Endodermal cell (in vitro differentiated cells): ENCODE measurements around the gene NLK. TPM values are rescaled to one million over a fixed set of nuclear protein-coding genes. Genes with fewer than 3 reads are reported as not detected.

Experiments
- DNase-seq: peaks from one replicate; pipeline ENCODE4 v3.0.0-alpha.2; 2017
- H3K27ac ChIP-seq: 2 replicates; pipeline ENCODE4 v1.5.1; 2013; ENCODE audit warnings: mild to moderate bottlenecking, low read depth, low read length, moderate library complexity
- H3K27me3 ChIP-seq: 2 replicates; pipeline ENCODE4 v1.6.1; 2013; ENCODE audit warnings: mild to moderate bottlenecking, low read length, moderate library complexity; ENCODE audit not compliant: insufficient read depth, control insufficient read depth, poor library complexity, severe bottlenecking
- H3K36me3 ChIP-seq: 2 replicates; pipeline ENCODE4 v1.7.0; 2013; ENCODE audit warnings: mild to moderate bottlenecking, low read length, moderate library complexity; ENCODE audit not compliant: control insufficient read depth, insufficient read depth
- H3K4me1 ChIP-seq: one replicate; pipeline ENCODE4 v1.7.0; 2013; ENCODE audit warnings: low read length; ENCODE audit not compliant: control insufficient read depth, insufficient read depth
- H3K4me3 ChIP-seq: 2 replicates; pipeline ENCODE4 v1.5.1; 2013; ENCODE audit warnings: mild to moderate bottlenecking, low read length, moderate library complexity
- H3K9ac ChIP-seq: 2 replicates; pipeline ENCODE4 v1.6.1; 2013; ENCODE audit warnings: mild to moderate bottlenecking, low read length, moderate library complexity; ENCODE audit not compliant: poor library complexity, severe bottlenecking; ENCODE audit errors: extremely low read depth
- H3K9me3 ChIP-seq: 2 replicates; pipeline ENCODE4 v1.6.1; 2013; ENCODE audit warnings: mild to moderate bottlenecking, low read length, moderate library complexity; ENCODE audit not compliant: control insufficient read depth
- H3K27ac Mint-ChIP-seq: 2 replicates; pipeline ENCODE4 v1.8.0; 2020; ENCODE audit warnings: mixed read lengths
- H3K27me3 Mint-ChIP-seq: 2 replicates; pipeline ENCODE4 v1.8.0; 2021; ENCODE audit warnings: mild to moderate bottlenecking, mixed read lengths; ENCODE audit not compliant: insufficient read depth
- H3K36me3 Mint-ChIP-seq: 2 replicates; pipeline ENCODE4 v1.8.0; 2020; ENCODE audit warnings: low read depth, mixed read lengths
- H3K4me1 Mint-ChIP-seq: 2 replicates; pipeline ENCODE4 v1.8.0; 2020; ENCODE audit warnings: mixed read lengths
- H3K4me3 Mint-ChIP-seq: 2 replicates; pipeline ENCODE4 v1.8.0; 2020; ENCODE audit warnings: mild to moderate bottlenecking, moderate library complexity, mixed read lengths
- H3K9me3 Mint-ChIP-seq: 2 replicates; pipeline ENCODE4 v1.8.0; 2020; ENCODE audit warnings: mild to moderate bottlenecking, mixed read lengths
- WGBS, 2 experiments: methylation state at CpG; one replicate each; pipeline versions ENCODE4 v1.1.5 to v1.1.7; 2013; ENCODE audit warnings: missing lambda C conversion rate in 2 of 2, mixed read lengths in 1 of 2; ENCODE audit not compliant: insufficient coverage in 1 of 2, insufficient read length in 1 of 2; 5-methylcytosine and 5-hydroxymethylcytosine counted together
- total RNA-seq, 2 donors: library from RNA; stranded (reverse); fragmentation: NEBNext Ultra II Directional in 1 of 2; extraction: Animal tissue kit (Norgen Biotek cat#: 25700) in 1 of 2; gene quantifications; 2 replicates in 1 of 2; 3 replicates in 1 of 2; pipeline ENCODE4 v1.2.1, GENCODE V29; 2021
- TF ChIP-seq, protein P1 (sequence below): fragments of 200-600 bp; sonication (generic); conservative IDR thresholded peaks from 2 replicates; pipeline ENCODE4 v1.5.0; 2021; ENCODE audit warnings: antibody characterized with exemption, mild to moderate bottlenecking

The NLK gene
- total RNA-seq, 2 donors from 2014 or later = 49.2 to 50.3 TPM

- Mint-ChIP-seq H3K4me1 (peaks cover 6% of the 10 kb centered on the region), H3K27me3 (no peaks in the 10 kb centered on the region), H3K4me3 (no peak overlapping the region), H3K36me3 (peaks cover 9% of the 10 kb centered on the region), H3K9me3 (peaks cover 2% of the 10 kb centered on the region), H3K27ac (no peak overlapping the region)
- Histone ChIP-seq H3K4me1 (peaks cover 3% of the 10 kb centered on the region), H3K4me3 (no peak overlapping the region), H3K9me3 (no peaks in the 10 kb centered on the region), H3K27me3 (no peaks in the 10 kb centered on the region), H3K27ac (no peak overlapping the region), H3K9ac (no peak overlapping the region), H3K36me3 (no peaks in the 10 kb centered on the region)
- TF ChIP-seq, protein P1, sequence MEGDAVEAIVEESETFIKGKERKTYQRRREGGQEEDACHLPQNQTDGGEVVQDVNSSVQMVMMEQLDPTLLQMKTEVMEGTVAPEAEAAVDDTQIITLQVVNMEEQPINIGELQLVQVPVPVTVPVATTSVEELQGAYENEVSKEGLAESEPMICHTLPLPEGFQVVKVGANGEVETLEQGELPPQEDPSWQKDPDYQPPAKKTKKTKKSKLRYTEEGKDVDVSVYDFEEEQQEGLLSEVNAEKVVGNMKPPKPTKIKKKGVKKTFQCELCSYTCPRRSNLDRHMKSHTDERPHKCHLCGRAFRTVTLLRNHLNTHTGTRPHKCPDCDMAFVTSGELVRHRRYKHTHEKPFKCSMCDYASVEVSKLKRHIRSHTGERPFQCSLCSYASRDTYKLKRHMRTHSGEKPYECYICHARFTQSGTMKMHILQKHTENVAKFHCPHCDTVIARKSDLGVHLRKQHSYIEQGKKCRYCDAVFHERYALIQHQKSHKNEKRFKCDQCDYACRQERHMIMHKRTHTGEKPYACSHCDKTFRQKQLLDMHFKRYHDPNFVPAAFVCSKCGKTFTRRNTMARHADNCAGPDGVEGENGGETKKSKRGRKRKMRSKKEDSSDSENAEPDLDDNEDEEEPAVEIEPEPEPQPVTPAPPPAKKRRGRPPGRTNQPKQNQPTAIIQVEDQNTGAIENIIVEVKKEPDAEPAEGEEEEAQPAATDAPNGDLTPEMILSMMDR = no peak
- WGBS, 2 experiments = 90% methylated on average over 1 of the region's 1 CpG; no CpG with 5 or more reads in 1 of the 2 experiments
- no peak for DNase-seq
Measured at GRCh38 chr17:28100936-28101335, 58.5 kb downstream of the NLK start.

- Histone ChIP-seq H3K27ac (no peak overlapping the region), H3K4me1 (peaks cover 3% of the 10 kb centered on the region), H3K4me3 (no peak overlapping the region), H3K27me3 (no peaks in the 10 kb centered on the region), H3K9ac (no peak overlapping the region), H3K36me3 (no peaks in the 10 kb centered on the region), H3K9me3 (no peaks in the 10 kb centered on the region)
- H3K9me3 Mint-ChIP-seq = peaks cover 2% of the 10 kb centered on the region
- DNase-seq = no peak
- H3K4me3 Mint-ChIP-seq = no peak overlapping the region
- no peaks in the 10 kb centered on the region for H3K27me3 Mint-ChIP-seq
- H3K4me1 Mint-ChIP-seq = peaks cover 6% of the 10 kb centered on the region
- H3K27ac Mint-ChIP-seq = no peak overlapping the region
- H3K36me3 Mint-ChIP-seq = peaks cover 9% of the 10 kb centered on the region
- TF ChIP-seq, protein P1 = no peak
Measured at GRCh38 chr17:28101919-28102318, 59.4 kb downstream of the NLK start.

DNA sequence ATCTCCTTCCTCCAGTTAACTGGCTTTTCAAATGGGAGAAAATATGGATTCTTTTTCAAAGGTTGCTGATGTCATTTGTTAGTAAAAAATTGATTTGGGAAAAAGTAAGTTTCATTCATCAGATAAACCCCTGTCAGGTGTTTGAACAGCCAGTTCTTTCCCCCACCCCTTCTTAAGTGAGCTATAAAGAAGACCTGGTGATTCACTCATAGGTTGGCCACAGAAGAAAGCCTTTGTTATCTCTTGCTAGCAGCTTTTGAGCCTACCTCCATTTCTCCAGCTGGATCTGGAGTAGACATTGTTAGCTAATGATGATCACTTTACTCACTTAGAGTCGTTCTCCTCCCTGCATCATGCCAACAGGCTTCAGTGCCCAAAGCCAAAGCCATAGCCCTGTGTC is 63.0 kb downstream of the NLK start:
- WGBS, 2 experiments = 67% methylated on average over 1 of the region's 1 CpG; no CpG with 5 or more reads in 1 of the 2 experiments
- no peaks in the 10 kb centered on the region for H3K36me3 ChIP-seq

More for the DNA sequence above, 63.0 kb downstream of the NLK start:
- no peaks in the 10 kb centered on the region for H3K27me3 Mint-ChIP-seq
- H3K27ac Mint-ChIP-seq = no peak overlapping the region
- Histone ChIP-seq H3K27ac (no peak overlapping the region), H3K4me1 (peaks cover 3% of the 10 kb centered on the region), H3K4me3 (no peak overlapping the region), H3K9ac (no peak overlapping the region), H3K27me3 (no peaks in the 10 kb centered on the region), H3K9me3 (peaks cover 4% of the 10 kb centered on the region)
- TF ChIP-seq, protein P1 = no peak
- peaks cover 6% of the 10 kb centered on the region for H3K4me1 Mint-ChIP-seq
- DNase-seq = no peak
- no peak overlapping the region for H3K4me3 Mint-ChIP-seq
- peaks cover 4% of the 10 kb centered on the region for H3K9me3 Mint-ChIP-seq
- peaks cover 14% of the 10 kb centered on the region for H3K36me3 Mint-ChIP-seq
